Endodermal cell (in vitro differentiated cells): ENCODE results near the gene C3orf85. TPM values are rescaled to one million over a fixed set of nuclear protein-coding genes. Genes with fewer than 3 reads are reported as not detected.
"Not testable (repeated sequence)": the region's sequence is repeated elsewhere in the genome, so short reads cannot be mapped to it uniquely, and the experiment has no call there.

ENCODE experiments used
- DNase-seq: peaks from one replicate; pipeline ENCODE4 v3.0.0-alpha.2; 2017
- H3K27ac ChIP-seq: 2 replicates; pipeline ENCODE4 v1.5.1; 2013; ENCODE audit warnings: mild to moderate bottlenecking, low read depth, low read length, moderate library complexity
- H3K27me3 ChIP-seq: 2 replicates; pipeline ENCODE4 v1.6.1; 2013; ENCODE audit warnings: mild to moderate bottlenecking, low read length, moderate library complexity; ENCODE audit not compliant: insufficient read depth, control insufficient read depth, poor library complexity, severe bottlenecking
- H3K36me3 ChIP-seq: 2 replicates; pipeline ENCODE4 v1.7.0; 2013; ENCODE audit warnings: mild to moderate bottlenecking, low read length, moderate library complexity; ENCODE audit not compliant: control insufficient read depth, insufficient read depth
- H3K4me1 ChIP-seq: one replicate; pipeline ENCODE4 v1.7.0; 2013; ENCODE audit warnings: low read length; ENCODE audit not compliant: control insufficient read depth, insufficient read depth
- H3K4me3 ChIP-seq: 2 replicates; pipeline ENCODE4 v1.5.1; 2013; ENCODE audit warnings: mild to moderate bottlenecking, low read length, moderate library complexity
- H3K9ac ChIP-seq: 2 replicates; pipeline ENCODE4 v1.6.1; 2013; ENCODE audit warnings: mild to moderate bottlenecking, low read length, moderate library complexity; ENCODE audit not compliant: poor library complexity, severe bottlenecking; ENCODE audit errors: extremely low read depth
- H3K9me3 ChIP-seq: 2 replicates; pipeline ENCODE4 v1.6.1; 2013; ENCODE audit warnings: mild to moderate bottlenecking, low read length, moderate library complexity; ENCODE audit not compliant: control insufficient read depth
- H3K27ac Mint-ChIP-seq: 2 replicates; pipeline ENCODE4 v1.8.0; 2020; ENCODE audit warnings: mixed read lengths
- H3K27me3 Mint-ChIP-seq: 2 replicates; pipeline ENCODE4 v1.8.0; 2021; ENCODE audit warnings: mild to moderate bottlenecking, mixed read lengths; ENCODE audit not compliant: insufficient read depth
- H3K36me3 Mint-ChIP-seq: 2 replicates; pipeline ENCODE4 v1.8.0; 2020; ENCODE audit warnings: low read depth, mixed read lengths
- H3K4me1 Mint-ChIP-seq: 2 replicates; pipeline ENCODE4 v1.8.0; 2020; ENCODE audit warnings: mixed read lengths
- H3K4me3 Mint-ChIP-seq: 2 replicates; pipeline ENCODE4 v1.8.0; 2020; ENCODE audit warnings: mild to moderate bottlenecking, moderate library complexity, mixed read lengths
- H3K9me3 Mint-ChIP-seq: 2 replicates; pipeline ENCODE4 v1.8.0; 2020; ENCODE audit warnings: mild to moderate bottlenecking, mixed read lengths
- CTCF ChIP-seq: fragments of 200-600 bp; sonication (generic); conservative IDR thresholded peaks from 2 replicates; pipeline ENCODE4 v1.5.0; 2021; ENCODE audit warnings: antibody characterized with exemption, mild to moderate bottlenecking
- WGBS, 2 experiments: methylation state at CpG; one replicate each; pipeline versions ENCODE4 v1.1.5 to v1.1.7; 2013; ENCODE audit warnings: missing lambda C conversion rate in 2 of 2, mixed read lengths in 1 of 2; ENCODE audit not compliant: insufficient coverage in 1 of 2, insufficient read length in 1 of 2; 5-methylcytosine and 5-hydroxymethylcytosine counted together
- total RNA-seq, 2 donors: library from RNA; stranded (reverse); fragmentation: NEBNext Ultra II Directional in 1 of 2; extraction: Animal tissue kit (Norgen Biotek cat#: 25700) in 1 of 2; gene quantifications; 2 replicates in 1 of 2; 3 replicates in 1 of 2; pipeline ENCODE4 v1.2.1, GENCODE V29; 2021

Gene C3orf85
- total RNA-seq, 2 donors from 2014 or later, result not detected

- Histone ChIP-seq H3K36me3 (no peaks in the 10 kb centered on the region), H3K9ac (no peak overlapping the region), H3K27ac (no peak overlapping the region), H3K27me3 (no peaks in the 10 kb centered on the region), H3K4me1 (no peaks in the 10 kb centered on the region), H3K9me3 (no peaks in the 10 kb centered on the region), H3K4me3 (no peak overlapping the region)
- 100% methylated on average over 1 to 2 of the region's 2 CpGs for WGBS, 2 experiments
- Mint-ChIP-seq H3K27me3 (peaks cover 2% of the 10 kb centered on the region), H3K4me3 (no peak overlapping the region), H3K9me3 (peaks cover 13% of the 10 kb centered on the region), H3K27ac (no peak overlapping the region), H3K36me3 (peaks cover 7% of the 10 kb centered on the region), H3K4me1 (peaks cover 5% of the 10 kb centered on the region)
- no peak for TF ChIP-seq CTCF
- no peak for DNase-seq
These were observed 9.0 kb upstream of the C3orf85 start for GRCh38 chr3:109127553-109127952.

GRCh38 chr3:109131276-109131675, 5.2 kb upstream of the C3orf85 start:
- Histone ChIP-seq H3K9me3 (no peaks in the 10 kb centered on the region), H3K4me1 (no peaks in the 10 kb centered on the region), H3K36me3 (no peaks in the 10 kb centered on the region), H3K4me3 (no peak overlapping the region), H3K9ac (no peak overlapping the region), H3K27me3 (no peaks in the 10 kb centered on the region), H3K27ac (no peak overlapping the region)
- Mint-ChIP-seq H3K36me3 (no peaks in the 10 kb centered on the region), H3K9me3 (no peaks in the 10 kb centered on the region), H3K4me1 (no peaks in the 10 kb centered on the region), H3K27ac (no peak overlapping the region), H3K4me3 (no peak overlapping the region), H3K27me3 (no peaks in the 10 kb centered on the region)
- TF ChIP-seq CTCF, result no peak
- DNase-seq, result no peak
- 93 to 100% methylated on average over 1 to 4 of the region's 4 CpGs for WGBS, 2 experiments

GRCh38 chr3:109132801-109133473, 3.6 kb upstream of the C3orf85 start:
- no peaks in the 10 kb centered on the region for H3K27me3 Mint-ChIP-seq
- Histone ChIP-seq H3K9ac (no peak overlapping the region), H3K27me3 (no peaks in the 10 kb centered on the region), H3K27ac (no peak overlapping the region), H3K4me1 (no peaks in the 10 kb centered on the region), H3K36me3 (no peaks in the 10 kb centered on the region), H3K4me3 (no peak overlapping the region), H3K9me3 (no peaks in the 10 kb centered on the region)
- no peaks in the 10 kb centered on the region for H3K4me1 Mint-ChIP-seq
- WGBS, 2 experiments, result 89 to 95% methylated on average over 2 to 5 of the region's 5 CpGs
- DNase-seq, result no peak
- no peaks in the 10 kb centered on the region for H3K36me3 Mint-ChIP-seq
- no peak overlapping the region for H3K4me3 Mint-ChIP-seq
- no peak overlapping the region for H3K27ac Mint-ChIP-seq
- TF ChIP-seq CTCF, result no peak
- no peaks in the 10 kb centered on the region for H3K9me3 Mint-ChIP-seq

- 94 to 95% methylated on average over 4 to 5 of the region's 5 CpGs for WGBS, 2 experiments
- not testable (repeated sequence) for H3K4me3 ChIP-seq, H3K27me3 Mint-ChIP-seq, H3K27me3 ChIP-seq, H3K9ac ChIP-seq, H3K4me3 Mint-ChIP-seq, H3K27ac ChIP-seq, H3K9me3 Mint-ChIP-seq, H3K27ac Mint-ChIP-seq, H3K9me3 ChIP-seq, H3K36me3 Mint-ChIP-seq, DNase-seq, H3K4me1 ChIP-seq, H3K4me1 Mint-ChIP-seq, H3K36me3 ChIP-seq
These were observed 3.1 kb upstream of the C3orf85 start for GRCh38 chr3:109133474-109133816.
